HepG2 (cell line): ENCODE results near the gene TP53. TPM values are rescaled to one million over a fixed set of nuclear protein-coding genes. Genes with fewer than 3 reads are reported as not detected.

Source experiments
- ATAC-seq: fragments of 200-7000 bp; cut with Tn5 transposase; 3 replicates; pipeline ENCODE4 v1.9.1; 2020; ENCODE audit warnings: mild to moderate bottlenecking, moderate library complexity
- BruUV-seq: library from RNA; stranded (reverse); fragments of 400-500 nt; replicated peaks from 2 replicates; lab custom pipeline; 2021; lab: Mats Ljungman, UMichigan
- CTCF ChIA-PET: fragments of 300-600 bp; formaldehyde crosslinking; extraction: SDS; loops from one replicate; lab custom pipeline; 2021; ENCODE audit warnings: low total read pairs, inconsistent platforms, low intra/inter-chr PET ratio; lab: Yijun Ruan, JAX
- POLR2A ChIA-PET: fragments of 350-600 bp; sonication (Branson Sonifier 250); formaldehyde crosslinking; loops from one replicate; lab custom pipeline; 2020; ENCODE audit warnings: antibody characterized with exemption, inconsistent platforms; lab: Yijun Ruan, JAX
- DNase-seq: peaks from one replicate; pipeline ENCODE4 v3.0.0-alpha.2; 2015; ENCODE audit warnings: low spot score
- FAIRE-seq: peaks from 3 replicates; lab custom pipeline; 2011; peaks lifted over from hg19 to GRCh38; lab: Jason Lieb, UNC
- H2AFZ ChIP-seq: one replicate; pipeline ENCODE4 v1.6.1; 2011; ENCODE audit warnings: low read length, inconsistent platforms
- H3K27ac ChIP-seq: fragments of 300-600 bp; 3 replicates; pipeline ENCODE4 v1.8.0; 2011; ENCODE audit warnings: mixed run types, mild to moderate bottlenecking, mixed read lengths, low read length, inconsistent platforms; ENCODE audit not compliant: insufficient read depth; ENCODE audit errors: extremely low read length
- H3K27me3 ChIP-seq, 2 experiments: fragments of 200-600 bp in 1 of 2; 2 replicates in 1 of 2; 3 replicates in 1 of 2; pipeline versions ENCODE4 v1.6.0 to v1.8.0; 2011; ENCODE audit warnings: low read length in 2 of 2, mild to moderate bottlenecking in 2 of 2, moderate library complexity in 2 of 2, inconsistent platforms in 1 of 2; ENCODE audit not compliant: insufficient read depth in 2 of 2, control insufficient read depth in 1 of 2
- H3K36me3 ChIP-seq, 2 experiments: fragments of 200-600 bp in 1 of 2; replicated peaks in 1 of 2; 2 replicates in 1 of 2; 3 replicates in 1 of 2; pipeline versions ENCODE4 v1.5.1 to v1.8.0; 2011; ENCODE audit warnings: low read length in 2 of 2, inconsistent platforms in 1 of 2; ENCODE audit not compliant: insufficient read depth in 2 of 2, control insufficient read depth in 1 of 2
- H3K4me1 ChIP-seq: 2 replicates; pipeline ENCODE4 v1.5.1; 2012; ENCODE audit warnings: low read length, inconsistent platforms; ENCODE audit not compliant: insufficient read depth
- H3K4me2 ChIP-seq: 2 replicates; pipeline ENCODE4 v1.6.0; 2011; ENCODE audit warnings: low read depth, low read length, inconsistent platforms
- H3K4me3 ChIP-seq, 3 experiments: fragments of 200-600 bp in 1 of 3; sonication (generic), shearing (Covaris generic) in 1 of 3; replicated peaks in 1 of 3; 2 replicates each; pipeline ENCODE4 v1.5.1; 2011 to 2016; ENCODE audit warnings: low read length in 3 of 3, inconsistent platforms in 2 of 3, low read depth in 2 of 3, mild to moderate bottlenecking in 2 of 3, control low read depth in 1 of 3, mixed read lengths in 1 of 3; ENCODE audit not compliant: insufficient read depth in 1 of 3
- H3K79me2 ChIP-seq: one replicate; pipeline ENCODE4 v1.6.1; 2011; ENCODE audit warnings: low read length, inconsistent platforms; ENCODE audit not compliant: insufficient read depth
- H3K9ac ChIP-seq: 2 replicates; pipeline ENCODE4 v1.6.0; 2011; ENCODE audit warnings: mild to moderate bottlenecking, low read depth, low read length, inconsistent platforms; ENCODE audit not compliant: insufficient read depth
- H3K9me3 ChIP-seq: 2 replicates; pipeline ENCODE4 v1.5.1; 2012; ENCODE audit warnings: mild to moderate bottlenecking, low read length
- H4K20me1 ChIP-seq: 2 replicates; pipeline ENCODE4 v1.6.0; 2011; ENCODE audit warnings: inconsistent platforms, mild to moderate bottlenecking, low read length, moderate library complexity; ENCODE audit not compliant: insufficient read depth
- ATM ChIP-seq: fragments of 450-650 bp; IDR thresholded peaks from 2 replicates; pipeline ENCODE4 v1.7.1; 2017; ENCODE audit warnings: mild to moderate bottlenecking, borderline replicate concordance
- HMGXB4 ChIP-seq, 2 experiments: sonication (generic) in 1 of 2; formaldehyde crosslinking in 1 of 2; IDR thresholded peaks; 2 replicates each; pipeline versions ENCODE4 v1.4.0 to v1.6.1; 2018 to 2020; ENCODE audit warnings: missing genetic modification reagents in 2 of 2, borderline replicate concordance in 1 of 2, low read depth in 1 of 2, mild to moderate bottlenecking in 1 of 2, missing biosample characterization in 1 of 2
- IKZF5 ChIP-seq: IDR thresholded peaks from 2 replicates; pipeline ENCODE4 v1.6.1; 2018; ENCODE audit warnings: missing genetic modification reagents, mild to moderate bottlenecking, missing compliant biosample characterization
- IRF9 ChIP-seq: sonication (generic); formaldehyde crosslinking; IDR thresholded peaks from 2 replicates; pipeline ENCODE4 v1.8.0; 2022; ENCODE audit warnings: missing genetic modification reagents, mild to moderate bottlenecking, borderline replicate concordance
- NAIF1 ChIP-seq: sonication (generic); formaldehyde crosslinking; IDR thresholded peaks from 2 replicates; pipeline ENCODE4 v1.5.0; 2020; ENCODE audit warnings: mild to moderate bottlenecking, missing genetic modification reagents, borderline replicate concordance
- ZBTB3 ChIP-seq: sonication (generic); formaldehyde crosslinking; IDR thresholded peaks from 2 replicates; pipeline ENCODE4 v1.4.0; 2020; ENCODE audit warnings: low read depth, mild to moderate bottlenecking, moderate library complexity, missing genetic modification reagents, borderline replicate concordance
- ZFP82 ChIP-seq: sonication (generic); formaldehyde crosslinking; IDR thresholded peaks from 2 replicates; pipeline ENCODE4 v1.5.1; 2020; ENCODE audit warnings: mild to moderate bottlenecking, missing genetic modification reagents, borderline replicate concordance
- ZIK1 ChIP-seq: sonication (generic); formaldehyde crosslinking; IDR thresholded peaks from 2 replicates; pipeline ENCODE4 v1.5.0; 2020; ENCODE audit warnings: mild to moderate bottlenecking, low read depth, missing genetic modification reagents, borderline replicate concordance
- ZMYM4 ChIP-seq: sonication (generic); formaldehyde crosslinking; IDR thresholded peaks from 2 replicates; pipeline ENCODE4 v1.8.1; 2023; ENCODE audit warnings: mild to moderate bottlenecking, missing genetic modification reagents
- ZNF441 ChIP-seq: sonication (generic); formaldehyde crosslinking; IDR thresholded peaks from 2 replicates; pipeline ENCODE4 v1.7.0; 2021; ENCODE audit warnings: missing genetic modification reagents, borderline replicate concordance
- ZNF552 ChIP-seq: sonication (generic); formaldehyde crosslinking; IDR thresholded peaks from 2 replicates; pipeline ENCODE4 v1.9.0; 2022; ENCODE audit warnings: missing genetic modification reagents, mild to moderate bottlenecking, borderline replicate concordance
- ZNF772 ChIP-seq: sonication (generic); formaldehyde crosslinking; IDR thresholded peaks from 2 replicates; pipeline ENCODE4 v1.5.0; 2020; ENCODE audit warnings: mild to moderate bottlenecking, missing genetic modification reagents
- ZNF792 ChIP-seq: IDR thresholded peaks from 2 replicates; pipeline ENCODE4 v1.6.1; 2016
- WGBS: methylation state at CpG from one replicate; pipeline ENCODE4 v1.1.6; 2017; ENCODE audit warnings: low lambda C conversion rate; 5-methylcytosine and 5-hydroxymethylcytosine counted together
- in situ Hi-C: cut with HindIII; loops from 2 replicates; pipeline ENCODE4 v1.10.0; 2017; ENCODE audit warnings: low pct_unique_long_range_greater_than_20kb; ENCODE audit not compliant: extremely low pct_ligation_motif_present
- intact Hi-C: fragments of 100-400 bp; cut with micrococcal nuclease; formaldehyde crosslinking; loops from one replicate; pipeline ENCODE4 v1.10.0; 2022; ENCODE audit not compliant: unreplicated experiment
- polyA plus RNA-seq, 8 experiments: library from polyadenylated mRNA; depleted of rRNA in 3 of 8; stranded (reverse) in 7 of 8; unstranded in 1 of 8; fragments of >200 nt; fragmentation: Illumina TruSeq in 4 of 8; extraction: Trizol in 4 of 8; gene quantifications; 2 replicates each; pipeline versions ENCODE4 v1.2.1 to v1.2.3, GENCODE V29; 2011 to 2016; ENCODE audit warnings: low read depth in 4 of 8, missing spikeins in 1 of 8, mixed read lengths in 1 of 8; ENCODE audit not compliant: insufficient read depth in 1 of 8
- total RNA-seq, 5 experiments: library from RNA; depleted of rRNA; stranded (reverse); fragments of >200 nt; fragmentation: Illumina TruSeq; extraction: Trizol; gene quantifications; 2 replicates each; pipeline ENCODE4 v1.2.3, GENCODE V29; 2016; ENCODE audit warnings: low read depth in 1 of 5
- TF ChIP-seq, protein P1 (sequence below): sonication (generic); formaldehyde crosslinking; IDR thresholded peaks from 2 replicates; pipeline ENCODE4 v1.5.1; 2020; ENCODE audit warnings: missing genetic modification reagents, mild to moderate bottlenecking, borderline replicate concordance

The TP53 gene
- total and polyA plus RNA-seq, 2 of the 13 experiments (the other 11 are each of a cell fraction or from before 2014, with no cell fraction given) = 17.1 to 29.9 TPM

- 0 out of 2 replicates have a peak, but pooled peaks have one; percentile 27 for TF ChIP-seq IKZF5 (CRISPR knock-in tag)
- peak in 1 of 2 experiments; percentile 17; a peak in 2 of 4 replicates for TF ChIP-seq HMGXB4 (CRISPR knock-in tag; IDR thresholded peaks at IDR 0.05; ENCODE audit: borderline replicate concordance in 1 of 2, low read depth in 1 of 2)
- no peak for TF ChIP-seq ZBTB3 (CRISPR knock-in tag)
- no peak for TF ChIP-seq ZMYM4
These were observed 1.6 kb downstream of the TP53 start (continued) for GRCh38 chr17:7685533-7686221.

DNA sequence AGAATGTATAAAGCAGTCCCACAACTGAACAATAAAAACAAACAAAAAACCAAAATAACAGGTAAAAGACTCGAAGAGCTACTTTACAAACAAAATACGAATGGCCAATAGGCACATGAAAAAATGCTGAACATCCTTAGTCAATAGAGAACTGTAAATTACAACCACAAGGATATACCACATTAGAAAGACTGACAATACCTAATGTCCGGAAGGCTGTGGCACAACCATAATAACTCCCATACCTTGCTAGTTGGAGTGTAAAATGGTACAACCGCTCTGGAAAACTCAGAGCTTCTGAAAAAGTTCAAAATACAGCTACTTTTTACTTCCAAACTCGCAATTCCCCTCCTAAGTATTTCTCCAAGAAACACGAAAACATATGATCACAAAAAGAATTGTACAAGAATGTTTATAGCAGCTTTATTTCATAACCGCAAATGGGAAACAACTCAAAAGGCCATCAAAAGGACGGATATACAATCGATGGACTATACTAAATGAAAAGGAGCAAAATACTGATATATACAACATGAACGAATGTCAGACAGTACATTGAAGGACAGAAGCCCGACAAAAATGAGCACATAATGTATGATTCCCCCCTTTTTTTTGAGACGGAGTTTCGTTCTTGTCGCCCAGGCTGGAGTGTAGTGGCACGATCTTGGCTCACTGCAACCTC, 2.3 kb downstream of the TP53 start:
- H3K4me2 ChIP-seq = peak overlapping the region; percentile 76
- no peaks in the 10 kb centered on the region for H3K9me3 ChIP-seq
- peaks cover 53% of the 10 kb centered on the region for H3K79me2 ChIP-seq
- H3K4me1 ChIP-seq = peaks cover 26% of the 10 kb centered on the region
- no TSS peak for BruUV-seq
- no peak for DNase-seq
- H3K27ac ChIP-seq = peak overlapping the region; percentile 95
- H3K36me3 ChIP-seq = no peaks in the 10 kb centered on the region; a peak in 1 of 5 replicates
- no peaks in the 10 kb centered on the region; the same call in 1 of the 2 replicates for H4K20me1 ChIP-seq
- peak overlapping the region; percentile 93 to 98 (median 95) for H3K4me3 ChIP-seq
- no peaks in the 10 kb centered on the region; a peak in 1 of 5 replicates for H3K27me3 ChIP-seq
- ChIA-PET POLR2A (interaction anchor here (0.5 to 5.5 kb wide), 6 partner anchors 21 to 285 kb away, joined by 3 to 89 read pairs (median 24); partner anchors contain the start of genes ATP1B2, FXR2, MPDU1 and TMEM256), CTCF (no interaction called here)
- no peak for ATAC-seq
- in situ Hi-C loops = loop anchor here (5.0 kb wide), 2 partner anchors 53 to 98 kb away; partner anchors contain the start of gene SHBG
- H2AFZ ChIP-seq = no peak overlapping the region
- H3K9ac ChIP-seq = peak overlapping the region; percentile 97
- FAIRE-seq = no peak
- intact Hi-C loops = loop anchor here (5.0 kb wide), 2 partner anchors 53 to 113 kb away; partner anchors contain the start of gene SHBG
- WGBS = 29% methylated on average over 15 of the region's 15 CpGs
- TF ChIP-seq ZIK1 (CRISPR knock-in tag) (no peak), ATM (no peak), IRF9 (CRISPR knock-in tag) (no peak), ZFP82 (CRISPR knock-in tag) (no peak), ZNF792 (no peak), ZNF441 (peak; percentile 85), ZNF772 (CRISPR knock-in tag) (no peak), NAIF1 (CRISPR knock-in tag) (peak; percentile 55; the same call in 1 of the 2 replicates), ZNF552 (no peak)
- TF ChIP-seq, protein P1, sequence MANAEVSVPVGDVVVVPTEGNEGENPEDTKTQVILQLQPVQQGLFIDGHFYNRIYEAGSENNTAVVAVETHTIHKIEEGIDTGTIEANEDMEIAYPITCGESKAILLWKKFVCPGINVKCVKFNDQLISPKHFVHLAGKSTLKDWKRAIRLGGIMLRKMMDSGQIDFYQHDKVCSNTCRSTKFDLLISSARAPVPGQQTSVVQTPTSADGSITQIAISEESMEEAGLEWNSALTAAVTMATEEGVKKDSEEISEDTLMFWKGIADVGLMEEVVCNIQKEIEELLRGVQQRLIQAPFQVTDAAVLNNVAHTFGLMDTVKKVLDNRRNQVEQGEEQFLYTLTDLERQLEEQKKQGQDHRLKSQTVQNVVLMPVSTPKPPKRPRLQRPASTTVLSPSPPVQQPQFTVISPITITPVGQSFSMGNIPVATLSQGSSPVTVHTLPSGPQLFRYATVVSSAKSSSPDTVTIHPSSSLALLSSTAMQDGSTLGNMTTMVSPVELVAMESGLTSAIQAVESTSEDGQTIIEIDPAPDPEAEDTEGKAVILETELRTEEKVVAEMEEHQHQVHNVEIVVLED (CRISPR knock-in tag) = no peak
